Nephron progenitor cell (in vitro differentiated cells): ENCODE results near the gene COL27A1.
A peak's percentile ranks its signal among the peaks of the same experiment; 100 is the strongest.

Source experiments
- DNase-seq: peaks from one replicate; pipeline ENCODE4 v3.0.0; 2021
- H3K27ac Mint-ChIP-seq: 2 replicates; pipeline ENCODE4 v1.8.0; 2021; ENCODE audit warnings: mild to moderate bottlenecking, moderate library complexity, mixed read lengths
- H3K27me3 Mint-ChIP-seq: 2 replicates; pipeline ENCODE4 v1.8.0; 2021; ENCODE audit warnings: mild to moderate bottlenecking, low read depth, mixed read lengths; ENCODE audit not compliant: poor library complexity
- H3K36me3 Mint-ChIP-seq: 2 replicates; pipeline ENCODE4 v1.8.0; 2021; ENCODE audit warnings: low read depth, mixed read lengths
- H3K4me1 Mint-ChIP-seq: 2 replicates; pipeline ENCODE4 v1.8.0; 2021; ENCODE audit warnings: mixed read lengths
- H3K4me3 Mint-ChIP-seq: 2 replicates; pipeline ENCODE4 v1.8.0; 2021; ENCODE audit warnings: mild to moderate bottlenecking, moderate library complexity, mixed read lengths
- H3K9me3 Mint-ChIP-seq: 2 replicates; pipeline ENCODE4 v1.8.0; 2021; ENCODE audit warnings: mild to moderate bottlenecking, moderate library complexity, mixed read lengths
- CTCF ChIP-seq: fragments of 200-600 bp; sonication (generic); IDR thresholded peaks from 2 replicates; pipeline ENCODE4 v1.5.0; 2021; ENCODE audit warnings: antibody characterized with exemption

Gene COL27A1

GRCh38 chr9:114278356-114278755, 123.0 kb downstream of the COL27A1 start:
- TF ChIP-seq CTCF, result no peak
- Mint-ChIP-seq H3K9me3 (no peaks in the 10 kb centered on the region), H3K4me3 (no peak overlapping the region), H3K4me1 (peaks cover 36% of the 10 kb centered on the region), H3K27me3 (no peaks in the 10 kb centered on the region), H3K27ac (no peak overlapping the region), H3K36me3 (peaks cover 41% of the 10 kb centered on the region)
- no peak for DNase-seq

DNA sequence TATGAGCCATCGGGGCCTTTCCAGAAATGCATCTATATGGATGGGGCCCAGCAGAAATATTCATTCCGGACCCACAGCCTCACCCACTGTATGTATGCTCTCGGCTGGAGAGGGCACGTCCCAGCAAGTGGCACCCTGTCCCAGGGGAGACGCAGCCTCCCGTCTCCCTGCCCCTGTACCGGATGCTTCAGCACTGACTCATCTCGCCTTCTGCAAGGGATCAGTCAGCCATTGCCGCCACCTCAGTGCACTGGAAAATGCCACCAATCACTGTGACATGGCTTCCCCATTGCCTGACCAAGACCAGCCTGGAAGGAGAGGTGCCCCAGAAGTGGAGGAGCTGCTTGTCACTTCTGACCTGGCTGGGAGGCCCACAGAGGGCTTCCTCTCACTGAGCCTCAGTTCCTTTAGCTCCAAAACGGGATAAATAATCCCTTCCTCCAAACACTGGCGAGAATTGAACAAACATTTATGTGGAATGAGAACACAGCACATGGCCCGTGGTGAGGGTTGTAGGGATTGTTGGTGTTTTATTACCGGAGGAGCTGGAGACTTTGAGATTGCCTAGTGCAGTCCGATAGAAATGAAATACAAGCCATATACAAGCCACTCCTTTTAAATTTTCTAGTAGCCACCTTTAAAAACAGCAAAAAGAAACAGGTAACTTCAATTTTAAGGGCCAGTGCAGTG, 123.7 kb downstream of the COL27A1 start:
- H3K4me1 Mint-ChIP-seq, result peaks cover 39% of the 10 kb centered on the region
- no peak for TF ChIP-seq CTCF
- no peak for DNase-seq
- peaks cover 44% of the 10 kb centered on the region for H3K36me3 Mint-ChIP-seq
- no peak overlapping the region for H3K4me3 Mint-ChIP-seq
- H3K27me3 Mint-ChIP-seq, result no peaks in the 10 kb centered on the region
- no peaks in the 10 kb centered on the region for H3K9me3 Mint-ChIP-seq
- no peak overlapping the region for H3K27ac Mint-ChIP-seq

DNA sequence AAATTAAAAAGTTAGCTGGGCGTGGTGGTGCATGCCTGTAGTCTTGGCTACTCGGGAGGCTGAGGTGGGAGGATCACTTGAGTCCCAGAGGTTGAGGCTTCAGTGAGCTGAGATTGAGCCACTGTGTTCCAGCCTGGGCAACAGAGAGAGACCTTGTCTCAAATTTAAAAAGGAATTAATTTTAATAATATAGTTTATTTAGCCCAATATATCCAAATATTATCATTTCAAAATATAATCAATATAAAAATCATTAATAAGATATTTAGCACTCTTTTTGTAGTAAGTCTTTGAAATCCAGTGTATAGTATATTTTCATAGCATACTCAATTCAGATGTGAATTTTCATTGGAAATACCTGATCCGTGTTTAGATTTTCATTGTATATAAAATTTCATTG, 124.4 kb downstream of the COL27A1 start:
- no peak for DNase-seq
- no peak overlapping the region for H3K4me3 Mint-ChIP-seq
- H3K9me3 Mint-ChIP-seq, result no peaks in the 10 kb centered on the region
- no peak overlapping the region for H3K27ac Mint-ChIP-seq
- H3K4me1 Mint-ChIP-seq, result peaks cover 42% of the 10 kb centered on the region
- peaks cover 46% of the 10 kb centered on the region for H3K36me3 Mint-ChIP-seq
- no peaks in the 10 kb centered on the region for H3K27me3 Mint-ChIP-seq
- TF ChIP-seq CTCF, result no peak

GRCh38 chr9:114280636-114281472, 125.5 kb downstream of the COL27A1 start:
- H3K27ac Mint-ChIP-seq, result peak overlapping the region; percentile 43
- no peaks in the 10 kb centered on the region for H3K9me3 Mint-ChIP-seq
- H3K36me3 Mint-ChIP-seq, result peaks cover 44% of the 10 kb centered on the region
- H3K4me1 Mint-ChIP-seq, result peaks cover 54% of the 10 kb centered on the region
- no peaks in the 10 kb centered on the region for H3K27me3 Mint-ChIP-seq
- no peak for DNase-seq
- H3K4me3 Mint-ChIP-seq, result no peak overlapping the region
- no peak for TF ChIP-seq CTCF

GRCh38 chr9:114281473-114282103, 126.3 kb downstream of the COL27A1 start:
- Mint-ChIP-seq H3K9me3 (no peaks in the 10 kb centered on the region), H3K27ac (peak overlapping the region; percentile 43), H3K4me1 (peaks cover 56% of the 10 kb centered on the region), H3K27me3 (no peaks in the 10 kb centered on the region), H3K36me3 (peaks cover 38% of the 10 kb centered on the region), H3K4me3 (no peak overlapping the region)
- DNase-seq, result no peak
- TF ChIP-seq CTCF, result no peak
